OCI-LY7 (cell line): ENCODE data around the gene NSUN4. TPM values are rescaled to one million over a fixed set of nuclear protein-coding genes. Genes with fewer than 3 reads are reported as not detected.

Experiments
- BruUV-seq: library from RNA; stranded (reverse); fragments of 400-500 nt; replicated peaks from 2 replicates; lab custom pipeline; 2021; lab: Mats Ljungman, UMichigan
- CTCF ChIA-PET: fragments of 300-600 bp; sonication (Branson Sonifier 250); formaldehyde crosslinking; loops from one replicate; lab custom pipeline; 2022; ENCODE audit warnings: antibody characterized with exemption; ENCODE audit not compliant: unreplicated experiment; lab: Charles Lee
- POLR2A ChIA-PET: fragments of 300-600 bp; sonication (Branson Sonifier 250); formaldehyde crosslinking; loops from one replicate; lab custom pipeline; 2022; ENCODE audit warnings: antibody characterized with exemption; lab: Charles Lee
- DNase-seq: peaks from one replicate; pipeline ENCODE4 v3.0.0-alpha.2; 2015; ENCODE audit warnings: low spot score
- H2AFZ ChIP-seq: fragments of 200-600 bp; sonication (generic), shearing (Covaris generic); 2 replicates; pipeline ENCODE4 v1.6.1; 2014; ENCODE audit warnings: mild to moderate bottlenecking, antibody characterized with exemption, low read length, moderate library complexity
- H3K27ac ChIP-seq: fragments of 200-600 bp; sonication (generic); 2 replicates; pipeline ENCODE4 v1.5.1; 2014; ENCODE audit warnings: mixed run types, low read depth, mild to moderate bottlenecking, moderate library complexity, low read length, inconsistent platforms; ENCODE audit not compliant: poor library complexity, severe bottlenecking
- H3K36me3 ChIP-seq: fragments of 200-600 bp; sonication (generic); 2 replicates; pipeline ENCODE4 v1.6.1; 2014; ENCODE audit warnings: mild to moderate bottlenecking, antibody characterized with exemption, low read length, moderate library complexity, mixed read lengths; ENCODE audit not compliant: insufficient read depth
- H3K4me1 ChIP-seq: fragments of 200-600 bp; sonication (generic); 2 replicates; pipeline ENCODE4 v1.5.1; 2014; ENCODE audit warnings: mild to moderate bottlenecking, low read length; ENCODE audit not compliant: insufficient read depth, poor library complexity, severe bottlenecking
- H3K4me2 ChIP-seq: fragments of 200-600 bp; sonication (generic); 2 replicates; pipeline ENCODE4 v1.6.1; 2014; ENCODE audit warnings: mild to moderate bottlenecking, low read length
- H3K4me3 ChIP-seq: fragments of 200-600 bp; sonication (generic); 2 replicates; pipeline ENCODE4 v1.5.1; 2014; ENCODE audit warnings: mild to moderate bottlenecking, low read depth, low read length; ENCODE audit not compliant: poor library complexity, severe bottlenecking
- H3K79me2 ChIP-seq: fragments of 200-600 bp; sonication (generic); 2 replicates; pipeline ENCODE4 v1.6.1; 2016; ENCODE audit warnings: low read depth, mild to moderate bottlenecking, low read length, moderate library complexity, mixed read lengths; ENCODE audit not compliant: insufficient read depth
- H3K9me2 ChIP-seq: fragments of 200-600 bp; sonication (generic); 2 replicates; pipeline ENCODE4 v1.6.1; 2016; ENCODE audit warnings: mild to moderate bottlenecking, low read length, mixed read lengths; ENCODE audit not compliant: insufficient read depth
- H3K9me3 ChIP-seq: fragments of 200-600 bp; sonication (generic); 2 replicates; pipeline ENCODE4 v1.6.1; 2014; ENCODE audit warnings: mild to moderate bottlenecking, mixed run types, low read length, mixed read lengths
- H4K20me1 ChIP-seq: fragments of 200-600 bp; sonication (generic); 2 replicates; pipeline ENCODE4 v1.6.1; 2014; ENCODE audit warnings: mild to moderate bottlenecking, antibody characterized with exemption, low read length, moderate library complexity, mixed read lengths; ENCODE audit not compliant: insufficient read depth
- EZH2phosphoT487 ChIP-seq: fragments of 200-600 bp; sonication (generic); IDR thresholded peaks from 2 replicates; pipeline ENCODE4 v1.6.1; 2018; ENCODE audit warnings: low read depth, borderline replicate concordance, mild to moderate bottlenecking, mixed run types, antibody characterized with exemption, low read length, moderate library complexity, mixed read lengths
- intact Hi-C: fragments of 100-400 bp; cut with micrococcal nuclease; formaldehyde crosslinking; loops from one replicate; pipeline ENCODE4 v1.10.0; 2022; ENCODE audit not compliant: unreplicated experiment
- total RNA-seq, 2 experiments: library from RNA; depleted of rRNA in 1 of 2; stranded (reverse); fragments of >200 nt in 1 of 2; shearing (Covaris generic) in 1 of 2; gene quantifications; 2 replicates each; pipeline ENCODE4 v1.2.3, GENCODE V29; 2014 to 2022
- TF ChIP-seq, protein P1 (sequence below): fragments of 200-600 bp; sonication (generic); conservative IDR thresholded peaks from 2 replicates; pipeline ENCODE4 v1.5.1; 2014; ENCODE audit warnings: mild to moderate bottlenecking, antibody characterized with exemption, low read length, moderate library complexity, mixed read lengths

NSUN4 gene
- total RNA-seq, 2 experiments from 2014 or later = 26.6 to 33.5 TPM

- Histone ChIP-seq H4K20me1 (peaks cover 21% of the 10 kb centered on the region), H3K27ac (no peak overlapping the region), H3K4me3 (peak overlapping the region; percentile 95), H3K9me3 (no peaks in the 10 kb centered on the region), H3K36me3 (peaks cover 69% of the 10 kb centered on the region), H3K4me2 (peak overlapping the region; percentile 78), H2AFZ (no peak overlapping the region), H3K9me2 (no peaks in the 10 kb centered on the region), H3K4me1 (peaks cover 37% of the 10 kb centered on the region), H3K79me2 (peaks cover 73% of the 10 kb centered on the region)
- intact Hi-C loops = no loop called here
- no peak for DNase-seq
- CTCF ChIA-PET = no interaction called here
- TF ChIP-seq EZH2phosphoT487 = no peak
- TF ChIP-seq, protein P1, sequence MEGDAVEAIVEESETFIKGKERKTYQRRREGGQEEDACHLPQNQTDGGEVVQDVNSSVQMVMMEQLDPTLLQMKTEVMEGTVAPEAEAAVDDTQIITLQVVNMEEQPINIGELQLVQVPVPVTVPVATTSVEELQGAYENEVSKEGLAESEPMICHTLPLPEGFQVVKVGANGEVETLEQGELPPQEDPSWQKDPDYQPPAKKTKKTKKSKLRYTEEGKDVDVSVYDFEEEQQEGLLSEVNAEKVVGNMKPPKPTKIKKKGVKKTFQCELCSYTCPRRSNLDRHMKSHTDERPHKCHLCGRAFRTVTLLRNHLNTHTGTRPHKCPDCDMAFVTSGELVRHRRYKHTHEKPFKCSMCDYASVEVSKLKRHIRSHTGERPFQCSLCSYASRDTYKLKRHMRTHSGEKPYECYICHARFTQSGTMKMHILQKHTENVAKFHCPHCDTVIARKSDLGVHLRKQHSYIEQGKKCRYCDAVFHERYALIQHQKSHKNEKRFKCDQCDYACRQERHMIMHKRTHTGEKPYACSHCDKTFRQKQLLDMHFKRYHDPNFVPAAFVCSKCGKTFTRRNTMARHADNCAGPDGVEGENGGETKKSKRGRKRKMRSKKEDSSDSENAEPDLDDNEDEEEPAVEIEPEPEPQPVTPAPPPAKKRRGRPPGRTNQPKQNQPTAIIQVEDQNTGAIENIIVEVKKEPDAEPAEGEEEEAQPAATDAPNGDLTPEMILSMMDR = no peak
- POLR2A ChIA-PET = interaction anchor here (3.7 kb wide), 1 partner anchor 22 kb away, joined by 34 read pairs; no protein-coding TSS in a partner anchor
- BruUV-seq = no TSS peak
Observed at GRCh38 chr1:46306159-46306530, 34.5 kb upstream of the NSUN4 start.

- Histone ChIP-seq H3K36me3 (peaks cover 95% of the 10 kb centered on the region), H3K9me3 (no peaks in the 10 kb centered on the region), H3K4me1 (peaks cover 30% of the 10 kb centered on the region), H3K4me3 (no peak overlapping the region), H4K20me1 (peaks cover 20% of the 10 kb centered on the region), H3K27ac (no peak overlapping the region), H3K79me2 (peaks cover 54% of the 10 kb centered on the region), H3K4me2 (no peak overlapping the region), H2AFZ (no peak overlapping the region), H3K9me2 (no peaks in the 10 kb centered on the region)
- CTCF ChIA-PET = no interaction called here
- POLR2A ChIA-PET = interaction anchor here (0.6 to 1.9 kb wide), 2 partner anchors 17 to 30 kb away, joined by 3 to 8 read pairs; no protein-coding TSS in a partner anchor
- intact Hi-C loops = no loop called here
- DNase-seq = no peak
- no TSS peak for BruUV-seq
- no peak for TF ChIP-seq EZH2phosphoT487
- TF ChIP-seq, protein P1 = no peak
Observed at GRCh38 chr1:46309401-46310159, 31.0 kb upstream of the NSUN4 start.

GRCh38 chr1:46310321-46310720 lies 30.3 kb upstream of the NSUN4 start:
- Histone ChIP-seq H4K20me1 (peaks cover 17% of the 10 kb centered on the region), H2AFZ (no peak overlapping the region), H3K4me2 (no peak overlapping the region), H3K9me3 (no peaks in the 10 kb centered on the region), H3K4me1 (peaks cover 30% of the 10 kb centered on the region), H3K4me3 (no peak overlapping the region), H3K79me2 (peaks cover 47% of the 10 kb centered on the region), H3K36me3 (peaks cover 93% of the 10 kb centered on the region), H3K9me2 (no peaks in the 10 kb centered on the region), H3K27ac (no peak overlapping the region)
- no peak for DNase-seq
- CTCF ChIA-PET = no interaction called here
- POLR2A ChIA-PET = interaction anchor here (0.6 to 1.9 kb wide), 2 partner anchors 16 to 460 kb away, joined by 3 to 8 read pairs; no protein-coding TSS in a partner anchor
- BruUV-seq = no TSS peak
- no peak for TF ChIP-seq EZH2phosphoT487
- TF ChIP-seq, protein P1 = no peak
- intact Hi-C loops = no loop called here
